Activated CD4-positive, alpha-beta T cell treated with anti-CD3 and anti-CD28 coated beads, Interleukin-2, amount 10 ng/mL, durations not matched to agents 7 days and 5 days (primary cell): ENCODE measurements around the gene CADPS2. TPM values are rescaled to one million over a fixed set of nuclear protein-coding genes. Genes with fewer than 3 reads are reported as not detected.
"Not testable (repeated sequence)": the region's sequence is repeated elsewhere in the genome, so short reads cannot be mapped to it uniquely, and the experiment has no call there.

Experiments used
- CTCF ChIA-PET: fragments of 350-600 bp; sonication (Branson Sonifier 250); formaldehyde crosslinking; loops from one replicate; lab custom pipeline; 2021; ENCODE audit warnings: antibody characterized with exemption; lab: Charles Lee
- POLR2A ChIA-PET: fragments of 350-600 bp; sonication (Branson Sonifier 250); formaldehyde crosslinking; loops from one replicate; lab custom pipeline; 2021; ENCODE audit warnings: antibody characterized with exemption; lab: Charles Lee
- DNase-seq: peaks from one replicate; pipeline ENCODE4 v3.0.0-alpha.2; 2020
- H3K27ac Mint-ChIP-seq: one replicate; pipeline ENCODE4 v1.8.0; 2021; ENCODE audit warnings: mild to moderate bottlenecking, moderate library complexity, mixed read lengths
- H3K27me3 Mint-ChIP-seq: one replicate; pipeline ENCODE4 v1.8.0; 2021; ENCODE audit warnings: mixed read lengths
- H3K36me3 Mint-ChIP-seq: one replicate; pipeline ENCODE4 v1.8.0; 2021; ENCODE audit warnings: low read depth, mixed read lengths
- H3K4me1 Mint-ChIP-seq: one replicate; pipeline ENCODE4 v1.8.0; 2021; ENCODE audit warnings: mixed read lengths
- H3K4me3 Mint-ChIP-seq: one replicate; pipeline ENCODE4 v1.8.0; 2021; ENCODE audit warnings: mild to moderate bottlenecking, moderate library complexity, mixed read lengths
- H3K9me3 Mint-ChIP-seq: one replicate; pipeline ENCODE4 v1.8.0; 2021; ENCODE audit warnings: mixed read lengths
- total RNA-seq, 2 experiments: library from RNA; stranded (reverse); gene quantifications; one replicate each; pipeline ENCODE4 v1.2.3, GENCODE V29; 2021

The CADPS2 gene
- total RNA-seq, 2 experiments from 2014 or later = not detected

GRCh38 chr7:122658856-122659255 lies 227.4 kb downstream of the CADPS2 start:
- H3K4me3 Mint-ChIP-seq = no peak overlapping the region
- no peaks in the 10 kb centered on the region for H3K4me1 Mint-ChIP-seq
- H3K27me3 Mint-ChIP-seq = no peaks in the 10 kb centered on the region
- H3K36me3 Mint-ChIP-seq = no peaks in the 10 kb centered on the region
- no peak overlapping the region for H3K27ac Mint-ChIP-seq
- POLR2A ChIA-PET = no interaction called here
- CTCF ChIA-PET = interaction anchor here (0.5 kb wide), 1 partner anchor 17 kb away, joined by 3 read pairs; no protein-coding TSS in a partner anchor
- DNase-seq = no peak
- no peaks in the 10 kb centered on the region for H3K9me3 Mint-ChIP-seq

DNA sequence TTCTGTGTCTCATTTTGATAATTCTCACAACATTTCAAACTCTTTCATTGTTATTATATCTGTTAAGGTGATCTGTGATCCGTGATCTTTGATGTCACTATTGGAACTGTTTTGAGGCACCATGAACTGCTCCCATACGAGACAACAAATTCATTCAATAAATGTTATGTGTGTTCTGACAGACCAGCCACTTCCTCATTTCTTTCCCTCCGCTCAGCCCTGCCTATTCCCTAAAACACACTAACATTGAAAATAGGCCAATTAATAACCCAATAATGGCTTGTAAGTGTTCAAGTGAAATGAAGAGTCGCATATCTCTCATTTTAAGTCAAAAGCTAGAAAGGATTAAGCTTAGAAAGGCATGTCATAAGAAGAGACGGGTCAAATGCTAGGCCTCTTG lies 232.6 kb downstream of the CADPS2 start:
- ChIA-PET CTCF (no interaction called here), POLR2A (no interaction called here)
- no peaks in the 10 kb centered on the region for H3K36me3 Mint-ChIP-seq
- no peak overlapping the region for H3K27ac Mint-ChIP-seq
- H3K9me3 Mint-ChIP-seq = no peaks in the 10 kb centered on the region
- DNase-seq = no peak
- no peaks in the 10 kb centered on the region for H3K4me1 Mint-ChIP-seq
- H3K27me3 Mint-ChIP-seq = no peaks in the 10 kb centered on the region
- no peak overlapping the region for H3K4me3 Mint-ChIP-seq

- Mint-ChIP-seq H3K36me3 (no peaks in the 10 kb centered on the region), H3K9me3 (no peaks in the 10 kb centered on the region), H3K27me3 (no peaks in the 10 kb centered on the region), H3K4me3 (no peak overlapping the region), H3K27ac (no peak overlapping the region), H3K4me1 (no peaks in the 10 kb centered on the region)
- ChIA-PET CTCF (no interaction called here), POLR2A (no interaction called here)
- no peak for DNase-seq
These were observed 233.4 kb downstream of the CADPS2 start for GRCh38 chr7:122652876-122653275.

- H3K4me3 Mint-ChIP-seq = no peak overlapping the region
- H3K27ac Mint-ChIP-seq = no peak overlapping the region
- no peaks in the 10 kb centered on the region for H3K4me1 Mint-ChIP-seq
- H3K9me3 Mint-ChIP-seq = no peaks in the 10 kb centered on the region
- H3K27me3 Mint-ChIP-seq = no peaks in the 10 kb centered on the region
- H3K36me3 Mint-ChIP-seq = no peaks in the 10 kb centered on the region
- POLR2A ChIA-PET = no interaction called here
- DNase-seq = no peak
- CTCF ChIA-PET = no interaction called here
These were observed 234.8 kb downstream of the CADPS2 start for GRCh38 chr7:122651451-122651850.

DNA sequence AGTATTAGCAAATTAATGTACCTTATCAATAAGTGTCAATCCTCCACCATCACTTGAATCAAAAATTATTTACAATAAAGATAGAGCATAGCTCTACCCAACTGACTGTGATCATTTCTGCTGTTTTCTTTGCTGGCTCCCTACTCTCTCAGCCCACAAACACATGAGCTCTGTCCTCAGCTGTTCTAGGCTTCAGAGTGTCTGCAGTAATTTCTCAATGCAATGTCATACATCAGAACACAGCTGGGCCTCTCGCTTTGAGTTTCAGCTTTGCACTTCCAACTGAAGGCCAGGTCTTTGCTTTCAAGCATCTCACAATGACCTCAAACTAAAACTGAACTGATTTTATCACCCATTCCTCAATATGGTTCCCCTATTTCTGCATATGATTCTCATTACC lies 243.0 kb downstream of the CADPS2 start:
- ChIA-PET CTCF (no interaction called here), POLR2A (no interaction called here)
- H3K27ac Mint-ChIP-seq = no peak overlapping the region
- H3K27me3 Mint-ChIP-seq = no peaks in the 10 kb centered on the region
- H3K9me3 Mint-ChIP-seq = peaks cover 10% of the 10 kb centered on the region
- no peak overlapping the region for H3K4me3 Mint-ChIP-seq
- no peaks in the 10 kb centered on the region for H3K36me3 Mint-ChIP-seq
- no peaks in the 10 kb centered on the region for H3K4me1 Mint-ChIP-seq
- DNase-seq = no peak

DNA sequence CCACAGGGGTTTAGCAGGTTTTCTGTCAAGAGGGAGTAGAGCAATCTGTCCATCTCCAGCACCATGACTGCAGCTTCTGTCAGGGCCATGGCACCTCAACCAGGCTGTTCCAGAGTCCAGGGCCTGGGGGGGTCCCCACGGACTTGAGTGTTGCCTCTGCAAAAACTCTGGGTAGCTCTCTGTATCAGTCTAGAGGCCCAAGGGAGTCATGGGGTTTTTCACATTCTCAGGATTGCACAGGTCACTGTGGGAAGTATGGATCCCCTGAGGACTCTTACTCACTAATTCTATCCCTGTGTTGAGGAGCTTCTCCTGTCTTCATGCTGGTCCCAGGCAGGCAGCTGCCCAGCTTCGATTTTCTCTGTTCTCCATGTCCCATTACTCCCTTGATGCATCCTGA lies 247.8 kb downstream of the CADPS2 start:
- H3K36me3 Mint-ChIP-seq = no peaks in the 10 kb centered on the region
- POLR2A ChIA-PET = no interaction called here
- peaks cover 18% of the 10 kb centered on the region for H3K9me3 Mint-ChIP-seq
- CTCF ChIA-PET = no interaction called here
- H3K4me3 Mint-ChIP-seq = no peak overlapping the region
- no peak for DNase-seq
- H3K4me1 Mint-ChIP-seq = no peaks in the 10 kb centered on the region
- H3K27me3 Mint-ChIP-seq = no peaks in the 10 kb centered on the region
- no peak overlapping the region for H3K27ac Mint-ChIP-seq

DNA sequence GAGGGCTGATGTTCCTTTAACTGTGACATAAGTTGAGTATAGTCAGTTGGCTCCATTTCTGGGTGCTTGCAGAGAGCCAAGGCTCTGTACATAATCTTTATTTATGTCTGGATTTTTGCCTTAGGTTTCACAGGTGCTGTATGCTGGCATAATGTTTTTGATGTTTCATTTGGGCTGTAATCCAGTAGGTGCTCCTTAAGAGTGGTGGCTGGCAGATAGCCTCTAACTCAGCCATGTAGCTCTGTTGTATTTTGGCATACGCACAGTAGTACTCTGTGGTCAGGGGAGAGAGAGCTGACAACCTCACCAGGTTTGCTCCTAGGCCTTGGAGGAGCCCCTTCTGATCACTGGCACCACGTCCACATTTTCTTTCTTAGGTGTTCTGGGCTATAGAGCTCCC lies 248.5 kb downstream of the CADPS2 start:
- H3K4me1 Mint-ChIP-seq = no peaks in the 10 kb centered on the region
- H3K9me3 Mint-ChIP-seq = peaks cover 18% of the 10 kb centered on the region
- H3K27ac Mint-ChIP-seq = no peak overlapping the region
- POLR2A ChIA-PET = no interaction called here
- H3K36me3 Mint-ChIP-seq = no peaks in the 10 kb centered on the region
- H3K4me3 Mint-ChIP-seq = no peak overlapping the region
- DNase-seq = no peak
- CTCF ChIA-PET = no interaction called here
- H3K27me3 Mint-ChIP-seq = no peaks in the 10 kb centered on the region

- H3K4me3 Mint-ChIP-seq, H3K36me3 Mint-ChIP-seq, H3K27ac Mint-ChIP-seq, CTCF ChIA-PET, H3K4me1 Mint-ChIP-seq, DNase-seq, H3K27me3 Mint-ChIP-seq, POLR2A ChIA-PET: not testable (repeated sequence)
- H3K9me3 Mint-ChIP-seq = peaks cover 18% of the 10 kb centered on the region
These were observed 250.8 kb downstream of the CADPS2 start for GRCh38 chr7:122635481-122635880.

DNA sequence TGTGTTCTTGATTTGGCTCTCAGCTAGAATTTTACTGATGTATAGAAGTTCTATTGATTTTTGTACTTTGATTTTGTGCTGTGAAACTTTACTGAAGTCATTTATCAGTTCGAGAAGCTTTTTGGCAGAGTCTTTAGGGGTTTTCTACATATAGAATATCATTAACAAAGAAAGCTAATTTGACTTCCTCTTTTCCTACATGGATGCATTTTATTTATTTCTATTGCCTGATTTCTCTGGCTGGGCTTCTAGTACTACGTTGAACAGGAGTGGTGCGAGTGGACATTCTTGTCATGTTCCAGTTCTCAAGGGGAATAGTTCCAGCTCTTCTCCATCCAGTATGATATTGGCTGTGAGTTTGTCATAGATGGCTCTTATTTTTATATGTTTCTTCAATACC lies 252.8 kb downstream of the CADPS2 start:
- H3K4me1 Mint-ChIP-seq = no peaks in the 10 kb centered on the region
- ChIA-PET POLR2A (no interaction called here), CTCF (no interaction called here)
- peaks cover 8% of the 10 kb centered on the region for H3K9me3 Mint-ChIP-seq
- no peaks in the 10 kb centered on the region for H3K27me3 Mint-ChIP-seq
- H3K27ac Mint-ChIP-seq = no peak overlapping the region
- no peak for DNase-seq
- H3K36me3 Mint-ChIP-seq = no peaks in the 10 kb centered on the region
- no peak overlapping the region for H3K4me3 Mint-ChIP-seq

GRCh38 chr7:122632238-122632637 lies 254.0 kb downstream of the CADPS2 start:
- H3K27me3 Mint-ChIP-seq = no peaks in the 10 kb centered on the region
- DNase-seq = no peak
- peaks cover 8% of the 10 kb centered on the region for H3K9me3 Mint-ChIP-seq
- ChIA-PET CTCF (no interaction called here), POLR2A (no interaction called here)
- no peaks in the 10 kb centered on the region for H3K36me3 Mint-ChIP-seq
- H3K4me3 Mint-ChIP-seq = no peak overlapping the region
- H3K4me1 Mint-ChIP-seq = no peaks in the 10 kb centered on the region
- no peak overlapping the region for H3K27ac Mint-ChIP-seq

DNA sequence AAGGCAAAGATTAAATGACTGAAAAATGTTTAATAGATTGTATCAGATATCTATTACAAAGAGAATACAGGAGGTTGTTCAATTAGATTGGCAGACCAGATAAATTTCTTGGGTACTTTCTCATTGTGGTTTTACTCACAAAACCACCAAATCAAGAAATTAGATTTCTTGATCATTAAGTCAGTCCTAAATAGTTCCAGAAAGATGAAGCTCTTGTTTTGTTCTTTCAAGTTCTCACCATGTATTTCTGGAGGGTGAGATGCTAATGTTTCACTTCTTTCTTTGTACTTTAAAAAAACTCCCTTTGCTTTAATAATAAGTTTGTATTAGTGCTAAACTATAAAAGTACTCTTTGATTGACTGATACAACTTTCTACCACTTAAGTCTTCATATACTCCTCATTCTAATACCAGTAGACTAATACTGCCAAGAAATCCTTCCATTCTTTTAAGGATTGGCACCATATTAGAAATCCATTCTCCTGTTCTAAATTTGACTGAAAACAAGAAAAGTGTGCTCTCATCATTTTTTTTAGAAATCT lies 256.8 kb downstream of the CADPS2 start:
- H3K4me3 Mint-ChIP-seq = no peak overlapping the region

GRCh38 chr7:122628651-122629411 lies 257.4 kb downstream of the CADPS2 start:
- Mint-ChIP-seq H3K9me3 (no peaks in the 10 kb centered on the region), H3K27ac (no peak overlapping the region), H3K4me1 (no peaks in the 10 kb centered on the region), H3K36me3 (no peaks in the 10 kb centered on the region), H3K27me3 (no peaks in the 10 kb centered on the region), H3K4me3 (no peak overlapping the region)
- CTCF ChIA-PET = no interaction called here
- no peak for DNase-seq
- POLR2A ChIA-PET = no interaction called here

More for the DNA sequence above, 256.8 kb downstream of the CADPS2 start:
- Mint-ChIP-seq H3K36me3 (no peaks in the 10 kb centered on the region), H3K27me3 (no peaks in the 10 kb centered on the region), H3K27ac (no peak overlapping the region), H3K9me3 (no peaks in the 10 kb centered on the region), H3K4me1 (no peaks in the 10 kb centered on the region)
- DNase-seq = no peak
- ChIA-PET CTCF (no interaction called here), POLR2A (no interaction called here)

DNA sequence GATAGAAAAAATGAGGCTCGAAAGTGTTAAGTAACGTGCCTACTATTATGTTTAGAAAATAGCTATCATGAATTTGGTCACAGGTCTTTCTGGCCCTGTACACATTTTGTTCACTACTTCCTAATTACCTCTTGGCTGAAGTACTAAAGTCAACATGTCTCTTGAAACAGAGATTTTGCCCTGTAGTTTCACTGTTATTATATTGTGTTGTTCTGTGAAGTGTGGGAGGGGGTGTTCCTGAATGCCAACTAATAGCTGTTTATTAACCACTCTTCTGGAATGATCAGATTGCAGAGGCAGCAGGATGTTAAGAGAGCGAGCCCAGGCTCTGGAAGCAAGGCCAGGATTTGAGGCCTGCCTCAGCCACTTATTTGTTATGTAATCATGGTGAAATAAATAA lies 259.5 kb downstream of the CADPS2 start:
- DNase-seq = no peak
- H3K9me3 Mint-ChIP-seq = no peaks in the 10 kb centered on the region
- no peaks in the 10 kb centered on the region for H3K36me3 Mint-ChIP-seq
- ChIA-PET POLR2A (no interaction called here), CTCF (no interaction called here)
- no peaks in the 10 kb centered on the region for H3K4me1 Mint-ChIP-seq
- no peak overlapping the region for H3K4me3 Mint-ChIP-seq
- no peak overlapping the region for H3K27ac Mint-ChIP-seq
- H3K27me3 Mint-ChIP-seq = no peaks in the 10 kb centered on the region

- no peaks in the 10 kb centered on the region for H3K27me3 Mint-ChIP-seq
- H3K9me3 Mint-ChIP-seq = no peaks in the 10 kb centered on the region
- no peaks in the 10 kb centered on the region for H3K4me1 Mint-ChIP-seq
- CTCF ChIA-PET = no interaction called here
- no peak overlapping the region for H3K27ac Mint-ChIP-seq
- POLR2A ChIA-PET = interaction anchor here (0.6 kb wide), 1 partner anchor 12 kb away, joined by 3 read pairs; no protein-coding TSS in a partner anchor
- no peak for DNase-seq
- H3K36me3 Mint-ChIP-seq = no peaks in the 10 kb centered on the region
- H3K4me3 Mint-ChIP-seq = no peak overlapping the region
These were observed 263.6 kb downstream of the CADPS2 start for GRCh38 chr7:122622682-122623081.
